ENCODE data around the gene USP3.

Gene USP3

DNA sequence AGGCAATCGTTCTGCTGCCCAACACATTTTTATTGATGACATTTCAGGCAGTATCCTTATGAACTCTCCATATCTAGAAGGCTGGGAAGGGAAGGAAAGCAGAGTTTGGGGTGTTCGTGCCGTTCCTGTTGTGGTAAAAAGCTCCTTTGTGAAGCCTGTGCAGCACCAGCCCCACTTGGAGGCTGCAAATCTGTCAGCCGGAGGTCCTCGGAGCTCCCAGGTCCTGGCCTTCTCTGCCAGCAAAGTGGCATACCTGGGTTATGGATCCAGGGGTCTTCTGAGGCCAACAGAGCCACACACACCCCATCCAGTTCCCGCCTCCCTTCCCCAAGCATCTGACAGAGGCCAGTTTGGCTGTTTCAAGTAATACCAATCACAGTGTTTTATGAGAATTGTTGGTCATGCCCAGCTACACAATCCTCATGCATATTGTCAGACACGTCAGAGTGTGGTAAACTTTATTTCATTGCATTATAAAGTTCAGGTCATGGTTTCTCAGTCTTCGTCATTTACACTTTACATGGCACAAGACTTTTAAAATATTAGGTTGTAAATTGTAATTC is 15.9 kb upstream of the USP3 start:
- Histone ChIP-seq H3K27me3 (no peaks in the 10 kb centered on the region), H3K36me3 (no peaks in the 10 kb centered on the region), H3K4me1 (no peaks in the 10 kb centered on the region), H3K4me3 (ENCODE audit: low read depth, low read length) (no peak overlapping the region), H3K9me3 (no peaks in the 10 kb centered on the region)
- DNase-seq = no peak
- TF ChIP-seq, protein P1, sequence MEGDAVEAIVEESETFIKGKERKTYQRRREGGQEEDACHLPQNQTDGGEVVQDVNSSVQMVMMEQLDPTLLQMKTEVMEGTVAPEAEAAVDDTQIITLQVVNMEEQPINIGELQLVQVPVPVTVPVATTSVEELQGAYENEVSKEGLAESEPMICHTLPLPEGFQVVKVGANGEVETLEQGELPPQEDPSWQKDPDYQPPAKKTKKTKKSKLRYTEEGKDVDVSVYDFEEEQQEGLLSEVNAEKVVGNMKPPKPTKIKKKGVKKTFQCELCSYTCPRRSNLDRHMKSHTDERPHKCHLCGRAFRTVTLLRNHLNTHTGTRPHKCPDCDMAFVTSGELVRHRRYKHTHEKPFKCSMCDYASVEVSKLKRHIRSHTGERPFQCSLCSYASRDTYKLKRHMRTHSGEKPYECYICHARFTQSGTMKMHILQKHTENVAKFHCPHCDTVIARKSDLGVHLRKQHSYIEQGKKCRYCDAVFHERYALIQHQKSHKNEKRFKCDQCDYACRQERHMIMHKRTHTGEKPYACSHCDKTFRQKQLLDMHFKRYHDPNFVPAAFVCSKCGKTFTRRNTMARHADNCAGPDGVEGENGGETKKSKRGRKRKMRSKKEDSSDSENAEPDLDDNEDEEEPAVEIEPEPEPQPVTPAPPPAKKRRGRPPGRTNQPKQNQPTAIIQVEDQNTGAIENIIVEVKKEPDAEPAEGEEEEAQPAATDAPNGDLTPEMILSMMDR (IDR thresholded peaks at IDR 0.05; ENCODE audit: low read depth, low read length) = no peak

DNA sequence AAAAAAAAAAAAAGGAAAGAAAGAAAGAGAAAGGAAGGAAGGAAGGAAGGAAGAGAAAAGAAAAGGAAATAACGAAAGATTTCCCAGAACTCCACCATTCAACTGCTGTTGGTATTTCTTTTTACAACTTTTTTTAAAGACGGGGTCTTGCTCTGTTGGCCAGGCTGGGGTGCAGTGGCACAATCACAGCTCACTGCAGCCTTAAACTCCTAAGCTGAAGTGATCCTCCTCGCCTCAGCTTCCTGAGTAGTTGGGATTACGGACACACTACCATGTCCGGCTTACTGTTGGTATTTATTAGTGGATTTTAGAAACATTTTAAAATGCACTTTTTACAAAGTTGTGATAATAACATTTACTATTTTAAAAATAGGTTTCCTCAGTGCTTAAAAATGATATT is 15.0 kb upstream of the USP3 start:
- Histone ChIP-seq H3K4me1 (no peaks in the 10 kb centered on the region), H3K9me3 (no peaks in the 10 kb centered on the region), H3K27me3 (no peaks in the 10 kb centered on the region), H3K36me3 (no peaks in the 10 kb centered on the region), H3K4me3 (ENCODE audit: low read depth, low read length) (no peak overlapping the region)
- TF ChIP-seq, protein P1 (IDR thresholded peaks at IDR 0.05; ENCODE audit: low read depth, low read length) = no peak
- DNase-seq = no peak

DNA sequence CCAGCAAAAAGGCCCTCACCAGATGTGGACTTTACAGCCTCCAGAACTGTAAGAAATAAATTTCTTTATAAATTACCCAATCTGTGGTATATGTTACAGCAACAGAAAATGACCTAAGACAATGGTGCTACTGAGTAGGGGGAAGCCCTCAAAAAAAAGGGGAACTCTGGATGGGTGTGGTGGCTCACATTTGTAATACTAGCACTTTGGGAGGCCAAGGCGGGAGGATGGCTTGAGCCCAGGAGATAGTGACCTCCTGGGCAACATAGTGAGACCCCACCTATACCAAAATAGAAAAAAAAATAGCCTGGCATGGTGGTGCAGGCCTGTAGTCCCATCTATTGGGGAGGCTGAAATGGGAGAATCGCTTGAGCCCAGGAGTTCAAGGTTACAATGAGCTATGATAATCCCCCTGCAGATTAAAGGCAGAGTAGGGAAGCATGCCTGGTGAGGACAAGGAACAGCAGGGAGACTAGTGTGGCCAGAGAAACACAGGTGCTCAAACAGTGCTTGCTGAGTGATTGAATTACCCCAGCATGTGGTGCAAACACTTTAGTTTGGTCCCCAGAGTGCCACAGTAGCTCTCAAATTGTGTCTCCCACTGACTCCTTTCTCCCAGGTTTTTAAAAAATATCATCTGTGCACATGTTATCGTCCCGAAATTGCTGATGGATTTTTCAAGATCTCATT is 13.9 kb upstream of the USP3 start:
- Histone ChIP-seq H3K4me1 (no peaks in the 10 kb centered on the region; the same call in 1 of the 2 replicates), H3K4me3 (ENCODE audit: low read depth, low read length) (no peak overlapping the region), H3K27me3 (no peaks in the 10 kb centered on the region), H3K9me3 (no peaks in the 10 kb centered on the region), H3K36me3 (no peaks in the 10 kb centered on the region)
- DNase-seq = no peak
- TF ChIP-seq, protein P1 (IDR thresholded peaks at IDR 0.05; ENCODE audit: low read depth, low read length) = no peak

DNA sequence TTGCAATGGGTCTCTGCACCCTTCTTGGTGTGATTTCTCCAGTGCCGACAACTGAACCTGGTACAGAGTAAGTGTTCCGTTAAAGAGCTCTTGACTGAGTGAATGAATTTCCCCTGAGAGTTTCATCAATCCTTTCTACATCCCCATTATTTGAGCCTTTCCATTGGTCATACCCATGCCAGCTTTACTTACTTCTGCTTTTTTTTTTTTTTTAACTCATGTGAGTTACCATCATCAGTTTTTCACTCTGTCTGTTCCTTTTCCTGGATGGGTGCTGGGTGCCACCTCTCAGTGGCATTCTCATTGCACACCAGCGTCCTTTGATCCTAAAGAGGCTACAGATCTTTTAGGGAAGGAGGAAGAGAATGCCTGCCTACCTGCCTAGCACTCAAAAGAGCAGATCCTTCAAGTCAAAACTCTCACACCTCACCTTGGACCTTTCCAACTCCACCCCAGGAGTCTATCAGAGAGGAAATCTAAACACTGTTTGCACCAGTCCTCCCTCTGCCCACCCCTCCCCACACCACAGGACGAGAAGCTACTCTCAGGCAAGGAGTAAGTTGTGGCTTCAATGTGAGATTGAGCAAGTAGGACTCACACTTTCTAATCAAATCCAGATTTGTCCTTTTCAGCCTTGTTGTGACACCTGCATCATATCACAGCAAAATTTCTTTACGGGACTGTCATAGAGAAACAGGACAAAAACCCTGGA is 13.1 kb upstream of the USP3 start:
- no peak for DNase-seq
- Histone ChIP-seq H3K4me3 (ENCODE audit: low read depth, low read length) (no peak overlapping the region), H3K9me3 (no peaks in the 10 kb centered on the region), H3K27me3 (no peaks in the 10 kb centered on the region), H3K36me3 (no peaks in the 10 kb centered on the region), H3K4me1 (peaks cover 3% of the 10 kb centered on the region; the same call in 1 of the 2 replicates)
- TF ChIP-seq, protein P1 (IDR thresholded peaks at IDR 0.05; ENCODE audit: low read depth, low read length) = no peak

DNA sequence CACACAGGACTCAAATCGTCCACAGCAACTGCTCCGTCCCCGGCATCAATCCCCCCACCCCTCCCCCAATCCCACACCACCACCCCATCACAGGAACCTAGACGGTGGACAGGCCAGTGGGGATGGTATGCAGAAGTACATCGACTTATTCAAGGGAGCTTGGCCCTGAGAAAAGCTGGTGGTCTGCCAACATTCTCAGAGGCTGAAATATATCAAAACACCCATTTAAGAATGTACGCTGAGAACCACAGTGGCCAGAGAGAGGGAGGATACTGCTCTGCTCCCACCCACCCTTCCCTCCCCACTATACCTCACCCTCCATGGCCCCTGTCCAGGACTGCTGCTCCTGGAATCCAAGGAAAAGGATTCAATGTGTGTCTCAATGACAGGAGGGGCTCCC is 12.4 kb upstream of the USP3 start:
- TF ChIP-seq, protein P1 (IDR thresholded peaks at IDR 0.05; ENCODE audit: low read depth, low read length) = no peak
- H3K36me3 ChIP-seq = no peaks in the 10 kb centered on the region
- no peak overlapping the region for H3K4me3 ChIP-seq (ENCODE audit: low read depth, low read length)
- H3K27me3 ChIP-seq = no peaks in the 10 kb centered on the region
- no peaks in the 10 kb centered on the region for H3K9me3 ChIP-seq
- H3K4me1 ChIP-seq = peaks cover 3% of the 10 kb centered on the region; the same call in 1 of the 2 replicates
- no peak for DNase-seq

Data from BE2C (cell line).